ENCODE data around the gene SCGN. TPM values are rescaled to one million over a fixed set of nuclear protein-coding genes. Genes with fewer than 3 reads are reported as not detected.

Gene SCGN
- total and polyA plus RNA-seq, 2 of the 4 experiments (the other 2 are of a cell fraction): not detected

GRCh38 chr6:25697537-25698340 lies 45.7 kb downstream of the SCGN start:
- H3K23ac ChIP-seq (ENCODE audit: low read depth, low read length): no peak overlapping the region
- POLR2A ChIA-PET (ENCODE audit: unreplicated experiment): no interaction called here
- H4K91ac ChIP-seq (ENCODE audit: insufficient read depth, low read depth, low read length): no peak overlapping the region
- H3K27me3 ChIP-seq (ENCODE audit: control insufficient read depth, insufficient read depth, low read length): no peaks in the 10 kb centered on the region
- H2BK15ac ChIP-seq (ENCODE audit: low read depth, low read length): no peak overlapping the region
- H3K18ac ChIP-seq (ENCODE audit: low read depth, low read length): no peak overlapping the region
- no peaks in the 10 kb centered on the region for H3K79me1 ChIP-seq (ENCODE audit: low read depth in 1 of 2, low read length in 2 of 2)
- H2BK5ac ChIP-seq (ENCODE audit: low read depth, low read length, poor library complexity, severe bottlenecking): no peak overlapping the region
- WGBS, 2 experiments (ENCODE audit: extremely low coverage in 2 of 2, insufficient read length in 1 of 2): no CpG with 5 or more reads among the region's 1 CpG
- CTCF ChIA-PET: no interaction called here
- no peak overlapping the region for H3K4me2 ChIP-seq (ENCODE audit: low read depth, low read length)
- H2BK120ac ChIP-seq (ENCODE audit: low read depth, low read length): no peak overlapping the region
- H3K4ac ChIP-seq (ENCODE audit: low read depth, low read length): no peak overlapping the region
- in situ Hi-C loops (cut with MboI; ENCODE audit: low sequenced_read_pairs) (no loop called here), intact Hi-C loops (cut with micrococcal nuclease) (no loop called here), dilution Hi-C loops (cut with HindIII; ENCODE audit: low sequenced_read_pairs, unreplicated experiment) (no loop called here)
- no peak overlapping the region for H2AK9ac ChIP-seq (replicated peaks; ENCODE audit: low read depth, low read length, poor library complexity)
- no peak overlapping the region for H4K5ac ChIP-seq (ENCODE audit: low read depth, low read length)
- H3K4me1 ChIP-seq (ENCODE audit: control insufficient read depth, insufficient read depth, low read length): no peaks in the 10 kb centered on the region
- no peaks in the 10 kb centered on the region for H4K20me1 ChIP-seq (ENCODE audit: insufficient read depth, low read length)
- no peaks in the 10 kb centered on the region for H3K36me3 ChIP-seq (ENCODE audit: control insufficient read depth, insufficient read depth, low read length)
- BruUV-seq (replicated peaks): no TSS peak
- H3K14ac ChIP-seq (replicated peaks; ENCODE audit: low read depth, low read length): no peak overlapping the region
- no peaks in the 10 kb centered on the region for H3K9me3 ChIP-seq (ENCODE audit: control insufficient read depth, insufficient read depth, low read length)
- H2BK20ac ChIP-seq (ENCODE audit: low read depth, low read length): no peak overlapping the region
- H3K56ac ChIP-seq (ENCODE audit: extremely low read depth, insufficient read depth, low read length): no peak overlapping the region
- no peak overlapping the region for H4K8ac ChIP-seq (ENCODE audit: low read depth in 2 of 2, low read length in 2 of 2)
- ATAC-seq (ENCODE audit: low read depth): no peak
- no peak overlapping the region for H2AK5ac ChIP-seq (ENCODE audit: low read depth, low read length)
- TF ChIP-seq BHLHE40 (IDR thresholded peaks at IDR 0.05; ENCODE audit: low read depth, low read length) (no peak), NFE2L2 (IDR thresholded peaks at IDR 0.05; ENCODE audit: low read depth, low read length) (no peak), RCOR1 (IDR thresholded peaks at IDR 0.05; ENCODE audit: insufficient replicate concordance, low read length) (no peak), MAZ (IDR thresholded peaks at IDR 0.05; ENCODE audit: borderline replicate concordance, low read depth, low read length) (no peak), SMC3 (IDR thresholded peaks at IDR 0.05; ENCODE audit: low read depth, low read length) (no peak), MXI1 (IDR thresholded peaks at IDR 0.05; ENCODE audit: borderline replicate concordance, low read depth, low read length) (no peak), MAFK (IDR thresholded peaks at IDR 0.05; ENCODE audit: low read depth, low read length) (no peak), RFX5 (IDR thresholded peaks at IDR 0.05; ENCODE audit: low read depth, low read length) (no peak), FOS (IDR thresholded peaks at IDR 0.05; ENCODE audit: low read depth, low read length) (no peak), POLR2A (IDR thresholded peaks at IDR 0.05; ENCODE audit: low read depth, low read length) (no peak), CTCF (conservative IDR thresholded peaks at IDR 0.05; ENCODE audit: low read depth, low read length) (no peak), CEBPB (IDR thresholded peaks at IDR 0.05; ENCODE audit: low read depth, low read length) (no peak), CHD1 (IDR thresholded peaks at IDR 0.05; ENCODE audit: low read depth, low read length) (no peak)
- TF ChIP-seq, protein P1, sequence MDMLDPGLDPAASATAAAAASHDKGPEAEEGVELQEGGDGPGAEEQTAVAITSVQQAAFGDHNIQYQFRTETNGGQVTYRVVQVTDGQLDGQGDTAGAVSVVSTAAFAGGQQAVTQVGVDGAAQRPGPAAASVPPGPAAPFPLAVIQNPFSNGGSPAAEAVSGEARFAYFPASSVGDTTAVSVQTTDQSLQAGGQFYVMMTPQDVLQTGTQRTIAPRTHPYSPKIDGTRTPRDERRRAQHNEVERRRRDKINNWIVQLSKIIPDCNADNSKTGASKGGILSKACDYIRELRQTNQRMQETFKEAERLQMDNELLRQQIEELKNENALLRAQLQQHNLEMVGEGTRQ (IDR thresholded peaks at IDR 0.05; ENCODE audit: low read depth, low read length): no peak
- TF ChIP-seq, protein P2, sequence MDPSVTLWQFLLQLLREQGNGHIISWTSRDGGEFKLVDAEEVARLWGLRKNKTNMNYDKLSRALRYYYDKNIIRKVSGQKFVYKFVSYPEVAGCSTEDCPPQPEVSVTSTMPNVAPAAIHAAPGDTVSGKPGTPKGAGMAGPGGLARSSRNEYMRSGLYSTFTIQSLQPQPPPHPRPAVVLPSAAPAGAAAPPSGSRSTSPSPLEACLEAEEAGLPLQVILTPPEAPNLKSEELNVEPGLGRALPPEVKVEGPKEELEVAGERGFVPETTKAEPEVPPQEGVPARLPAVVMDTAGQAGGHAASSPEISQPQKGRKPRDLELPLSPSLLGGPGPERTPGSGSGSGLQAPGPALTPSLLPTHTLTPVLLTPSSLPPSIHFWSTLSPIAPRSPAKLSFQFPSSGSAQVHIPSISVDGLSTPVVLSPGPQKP (IDR thresholded peaks at IDR 0.05; ENCODE audit: borderline replicate concordance, low read depth, low read length): no peak
- H2AFZ ChIP-seq (replicated peaks; ENCODE audit: low read length, poor library complexity): no peak overlapping the region
- H3K9ac ChIP-seq (ENCODE audit: low read depth, low read length): no peak overlapping the region
- no peaks in the 10 kb centered on the region for H3K9me1 ChIP-seq (ENCODE audit: insufficient read depth, low read length)
- no peak for DNase-seq
- H3K4me3 ChIP-seq (ENCODE audit: insufficient read depth, low read depth, low read length): no peak overlapping the region
- H3K27ac ChIP-seq (ENCODE audit: insufficient read depth, low read length): no peak overlapping the region
